ENCODE results near the gene ODR4.

ODR4 gene

GRCh38 chr1:186442651-186443375 lies 67.2 kb downstream of the ODR4 start:
- H3K18ac ChIP-seq (ENCODE audit: low read length) = no peak overlapping the region
- no peak overlapping the region for H4K8ac ChIP-seq (ENCODE audit: low read depth, low read length)
- H4K91ac ChIP-seq (ENCODE audit: low read depth, low read length) = no peak overlapping the region
- no peak overlapping the region for H4K12ac ChIP-seq (ENCODE audit: low read depth, low read length)
- H3K4me3 ChIP-seq (ENCODE audit: low read depth, low read length) = no peak overlapping the region
- no peak overlapping the region for H3K27ac ChIP-seq (ENCODE audit: low read depth, low read length)
- no peak overlapping the region for H3K4ac ChIP-seq (ENCODE audit: low read depth, low read length)
- no peaks in the 10 kb centered on the region for H3K79me2 ChIP-seq (ENCODE audit: control insufficient read depth, insufficient read depth, low read length, poor library complexity)
- H2BK120ac ChIP-seq (ENCODE audit: insufficient read depth, low read length, poor library complexity) = no peak overlapping the region
- H3K4me1 ChIP-seq (ENCODE audit: control insufficient read depth in 1 of 2, insufficient read depth in 2 of 2, low read length in 2 of 2) = no peaks in the 10 kb centered on the region
- H3K14ac ChIP-seq (ENCODE audit: low read length) = no peak overlapping the region
- no peak overlapping the region for H2BK12ac ChIP-seq (ENCODE audit: low read length)
- H3K9me3 ChIP-seq (ENCODE audit: insufficient read depth, low read depth, low read length) = no peaks in the 10 kb centered on the region
- H3K9ac ChIP-seq (ENCODE audit: low read length) = no peak overlapping the region
- H2BK5ac ChIP-seq (ENCODE audit: low read depth, low read length, poor library complexity) = no peak overlapping the region
- no peak overlapping the region for H2AFZ ChIP-seq (ENCODE audit: insufficient read depth, low read length, poor library complexity)
- no CpG with 5 or more reads among the region's 1 CpG for WGBS (ENCODE audit: extremely low coverage, insufficient coverage, insufficient read length)
- no peaks in the 10 kb centered on the region for H3K27me3 ChIP-seq (ENCODE audit: insufficient read depth, low read length)
- no peak overlapping the region for H3K4me2 ChIP-seq (ENCODE audit: low read length)
- no peak overlapping the region for H2AK5ac ChIP-seq (ENCODE audit: low read length)
- peak in 1 of 2 donors; percentile 43 for DNase-seq
- no peak overlapping the region for H3K23ac ChIP-seq (ENCODE audit: low read length)
- H3K79me1 ChIP-seq (ENCODE audit: low read length) = no peaks in the 10 kb centered on the region
- H3K36me3 ChIP-seq (ENCODE audit: control insufficient read depth in 1 of 2, insufficient read depth in 2 of 2, low read length in 2 of 2) = no peaks in the 10 kb centered on the region

DNA sequence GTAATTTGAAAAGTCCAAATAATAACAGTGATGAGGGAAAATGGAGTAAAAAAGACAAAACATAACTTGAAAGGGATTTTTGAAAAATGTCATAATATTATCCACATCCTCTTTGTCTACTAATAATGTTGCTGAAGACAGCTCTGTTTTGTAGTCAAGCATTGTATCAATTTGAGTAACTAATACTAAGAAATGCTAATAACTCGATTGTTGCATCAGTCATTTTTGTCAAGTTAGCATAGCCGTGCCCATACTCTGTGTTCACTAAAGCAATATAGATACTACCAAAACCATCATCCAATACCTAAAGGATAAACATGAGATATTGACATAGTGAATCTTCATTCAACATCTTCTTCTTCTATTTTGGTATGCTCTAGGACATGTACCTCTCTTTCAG lies 68.0 kb downstream of the ODR4 start:
- no peak overlapping the region for H4K8ac ChIP-seq (ENCODE audit: low read depth, low read length)
- H3K27me3 ChIP-seq (ENCODE audit: insufficient read depth, low read length) = no peaks in the 10 kb centered on the region
- H2BK12ac ChIP-seq (ENCODE audit: low read length) = no peak overlapping the region
- no peak overlapping the region for H2AFZ ChIP-seq (ENCODE audit: insufficient read depth, low read length, poor library complexity)
- H3K4me3 ChIP-seq (ENCODE audit: low read depth, low read length) = no peak overlapping the region
- no peak overlapping the region for H3K27ac ChIP-seq (ENCODE audit: low read depth, low read length)
- no CpG with 5 or more reads among the region's 2 CpGs for WGBS (ENCODE audit: extremely low coverage, insufficient coverage, insufficient read length)
- H3K23ac ChIP-seq (ENCODE audit: low read length) = no peak overlapping the region
- no peak overlapping the region for H3K14ac ChIP-seq (ENCODE audit: low read length)
- no peaks in the 10 kb centered on the region for H3K4me1 ChIP-seq (ENCODE audit: control insufficient read depth in 1 of 2, insufficient read depth in 2 of 2, low read length in 2 of 2)
- H4K12ac ChIP-seq (ENCODE audit: low read depth, low read length) = no peak overlapping the region
- H3K4ac ChIP-seq (ENCODE audit: low read depth, low read length) = no peak overlapping the region
- DNase-seq = no peak
- no peak overlapping the region for H2AK5ac ChIP-seq (ENCODE audit: low read length)
- no peak overlapping the region for H4K91ac ChIP-seq (ENCODE audit: low read depth, low read length)
- no peak overlapping the region for H2BK120ac ChIP-seq (ENCODE audit: insufficient read depth, low read length, poor library complexity)
- H3K36me3 ChIP-seq (ENCODE audit: control insufficient read depth in 1 of 2, insufficient read depth in 2 of 2, low read length in 2 of 2) = no peaks in the 10 kb centered on the region
- H3K79me2 ChIP-seq (ENCODE audit: control insufficient read depth, insufficient read depth, low read length, poor library complexity) = no peaks in the 10 kb centered on the region
- no peak overlapping the region for H3K4me2 ChIP-seq (ENCODE audit: low read length)
- no peak overlapping the region for H3K9ac ChIP-seq (ENCODE audit: low read length)
- no peak overlapping the region for H2BK5ac ChIP-seq (ENCODE audit: low read depth, low read length, poor library complexity)
- no peaks in the 10 kb centered on the region for H3K9me3 ChIP-seq (ENCODE audit: insufficient read depth, low read depth, low read length)
- H3K18ac ChIP-seq (ENCODE audit: low read length) = no peak overlapping the region
- no peaks in the 10 kb centered on the region for H3K79me1 ChIP-seq (ENCODE audit: low read length)

DNA sequence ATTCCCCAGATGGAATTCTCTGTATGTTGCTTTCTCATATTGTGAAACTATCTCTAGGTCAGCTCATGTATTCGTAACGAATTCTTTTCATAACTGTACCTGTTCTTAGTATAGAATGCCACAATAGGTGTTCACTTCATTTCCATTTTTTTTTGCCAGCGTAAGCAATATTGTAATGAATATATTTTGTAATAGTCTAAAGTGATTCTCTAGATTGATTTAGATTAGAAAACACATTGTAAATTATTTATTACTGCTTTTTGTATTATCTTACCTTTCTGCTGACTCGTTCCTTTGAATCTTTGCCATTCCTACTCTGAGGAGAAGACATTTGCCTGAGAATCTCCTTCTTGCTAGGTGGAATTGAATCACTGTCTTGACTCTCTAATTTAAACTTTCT lies 70.5 kb downstream of the ODR4 start:
- Histone ChIP-seq H3K4me2 (ENCODE audit: low read length) (no peak overlapping the region), H2BK120ac (ENCODE audit: insufficient read depth, low read length, poor library complexity) (no peak overlapping the region), H3K79me1 (ENCODE audit: low read length) (no peaks in the 10 kb centered on the region), H3K23ac (ENCODE audit: low read length) (no peak overlapping the region), H3K9ac (ENCODE audit: low read length) (no peak overlapping the region), H2AFZ (ENCODE audit: insufficient read depth, low read length, poor library complexity) (no peak overlapping the region), H3K4me1 (ENCODE audit: control insufficient read depth in 1 of 2, insufficient read depth in 2 of 2, low read length in 2 of 2) (no peaks in the 10 kb centered on the region), H3K14ac (ENCODE audit: low read length) (no peak overlapping the region), H3K27me3 (ENCODE audit: insufficient read depth, low read length) (no peaks in the 10 kb centered on the region), H4K12ac (ENCODE audit: low read depth, low read length) (no peak overlapping the region), H4K8ac (ENCODE audit: low read depth, low read length) (no peak overlapping the region), H3K18ac (ENCODE audit: low read length) (no peak overlapping the region), H2BK12ac (ENCODE audit: low read length) (no peak overlapping the region), H3K9me3 (ENCODE audit: insufficient read depth, low read depth, low read length) (no peaks in the 10 kb centered on the region), H3K27ac (ENCODE audit: low read depth, low read length) (no peak overlapping the region), H3K79me2 (ENCODE audit: control insufficient read depth, insufficient read depth, low read length, poor library complexity) (no peaks in the 10 kb centered on the region), H4K91ac (ENCODE audit: low read depth, low read length) (no peak overlapping the region), H2BK5ac (ENCODE audit: low read depth, low read length, poor library complexity) (no peak overlapping the region), H3K36me3 (ENCODE audit: control insufficient read depth in 1 of 2, insufficient read depth in 2 of 2, low read length in 2 of 2) (no peaks in the 10 kb centered on the region), H2AK5ac (ENCODE audit: low read length) (no peak overlapping the region), H3K4me3 (ENCODE audit: low read depth, low read length) (no peak overlapping the region), H3K4ac (ENCODE audit: low read depth, low read length) (no peak overlapping the region)
- DNase-seq = peak; percentile 20 to 87
- no CpG with 5 or more reads among the region's 4 CpGs for WGBS (ENCODE audit: extremely low coverage, insufficient coverage, insufficient read length)

DNA sequence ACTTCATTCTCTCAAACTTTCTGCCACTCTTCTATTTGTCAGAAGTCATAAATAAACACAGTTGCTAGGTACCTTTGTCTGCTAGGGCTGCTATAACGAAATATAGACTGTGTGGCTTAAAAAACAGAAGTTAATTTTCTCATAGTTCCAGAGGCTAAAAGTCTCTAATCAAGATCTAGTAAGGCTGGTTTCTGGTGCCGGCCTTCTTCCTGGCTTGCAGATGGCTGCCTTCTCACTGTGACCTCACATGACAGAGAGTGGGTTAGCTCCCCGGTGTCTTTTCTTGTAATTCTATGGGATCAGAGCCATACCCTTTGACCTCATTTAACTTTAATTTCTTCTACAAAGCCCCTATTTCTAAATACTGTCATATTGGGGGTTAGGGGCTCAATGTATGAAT lies 79.3 kb downstream of the ODR4 start:
- no peaks in the 10 kb centered on the region for H3K9me3 ChIP-seq (ENCODE audit: insufficient read depth, low read depth, low read length)
- no peak overlapping the region for H3K4ac ChIP-seq (ENCODE audit: low read depth, low read length)
- no peak for DNase-seq
- H3K4me2 ChIP-seq (ENCODE audit: low read length) = no peak overlapping the region
- no peaks in the 10 kb centered on the region for H3K79me2 ChIP-seq (ENCODE audit: control insufficient read depth, insufficient read depth, low read length, poor library complexity)
- no peak overlapping the region for H3K18ac ChIP-seq (ENCODE audit: low read length)
- H4K8ac ChIP-seq (ENCODE audit: low read depth, low read length) = no peak overlapping the region
- no peak overlapping the region for H2BK12ac ChIP-seq (ENCODE audit: low read length)
- no peak overlapping the region for H3K23ac ChIP-seq (ENCODE audit: low read length)
- no peak overlapping the region for H3K14ac ChIP-seq (ENCODE audit: low read length)
- no peaks in the 10 kb centered on the region for H3K79me1 ChIP-seq (ENCODE audit: low read length)
- no peak overlapping the region for H4K12ac ChIP-seq (ENCODE audit: low read depth, low read length)
- no peak overlapping the region for H4K91ac ChIP-seq (ENCODE audit: low read depth, low read length)
- H2AK5ac ChIP-seq (ENCODE audit: low read length) = no peak overlapping the region
- no peak overlapping the region for H3K27ac ChIP-seq (ENCODE audit: low read depth, low read length)
- no peak overlapping the region for H3K4me3 ChIP-seq (ENCODE audit: low read depth, low read length)
- H2AFZ ChIP-seq (ENCODE audit: insufficient read depth, low read length, poor library complexity) = no peak overlapping the region
- no peaks in the 10 kb centered on the region for H3K4me1 ChIP-seq (ENCODE audit: control insufficient read depth in 1 of 2, insufficient read depth in 2 of 2, low read length in 2 of 2)
- no peaks in the 10 kb centered on the region for H3K36me3 ChIP-seq (ENCODE audit: control insufficient read depth in 1 of 2, insufficient read depth in 2 of 2, low read length in 2 of 2)
- no peak overlapping the region for H2BK5ac ChIP-seq (ENCODE audit: low read depth, low read length, poor library complexity)
- no CpG with 5 or more reads among the region's 3 CpGs for WGBS (ENCODE audit: extremely low coverage, insufficient coverage, insufficient read length)
- no peak overlapping the region for H2BK120ac ChIP-seq (ENCODE audit: insufficient read depth, low read length, poor library complexity)
- H3K9ac ChIP-seq (ENCODE audit: low read length) = no peak overlapping the region
- no peaks in the 10 kb centered on the region for H3K27me3 ChIP-seq (ENCODE audit: insufficient read depth, low read length)
